GM19193 (cell line): ENCODE measurements around the gene TSPYL2.

Source experiments
- POLR2A ChIP-seq: IDR thresholded peaks from 4 replicates; pipeline ENCODE4 v1.6.1; 2011; ENCODE audit not compliant: insufficient read depth, insufficient read length; ENCODE audit errors: extremely low read depth

The TSPYL2 gene

GRCh38 chrX:53081925-53082772 is at the start of gene TSPYL2:
TSPYL2 (plus strand) TSS chrX:53082367; CDS start chrX:53082499, 132 bp downstream.
- TF ChIP-seq POLR2A, result peak; percentile 98

GRCh38 chrX:53036149-53036548 is 46.0 kb upstream of the TSPYL2 start:
- no peak for TF ChIP-seq POLR2A

- TF ChIP-seq POLR2A, result no peak
These were observed 42.9 kb upstream of the TSPYL2 start for GRCh38 chrX:53039236-53039635.

GRCh38 chrX:53044995-53045394 is 37.2 kb upstream of the TSPYL2 start:
- no peak for TF ChIP-seq POLR2A

GRCh38 chrX:53047228-53047627 is 34.9 kb upstream of the TSPYL2 start:
- no peak for TF ChIP-seq POLR2A

- no peak for TF ChIP-seq POLR2A
These were observed 33.7 kb upstream of the TSPYL2 start, which contains the start of gene GPR173 for GRCh38 chrX:53048169-53049126. GPR173 (plus strand) TSS chrX:53048789; CDS start chrX:53076622, 27,833 bp downstream.

- no peak for TF ChIP-seq POLR2A
These were observed 33.0 kb upstream of the TSPYL2 start for GRCh38 chrX:53049127-53049517.

GRCh38 chrX:53050841-53051240 is 31.3 kb upstream of the TSPYL2 start:
- TF ChIP-seq POLR2A, result no peak

- TF ChIP-seq POLR2A, result no peak
These were observed 26.8 kb upstream of the TSPYL2 start for GRCh38 chrX:53055244-53055849.

GRCh38 chrX:53056292-53056691 is 25.9 kb upstream of the TSPYL2 start:
- TF ChIP-seq POLR2A, result no peak

- no peak for TF ChIP-seq POLR2A
These were observed 17.1 kb upstream of the TSPYL2 start for GRCh38 chrX:53065104-53065503.

- TF ChIP-seq POLR2A, result no peak
These were observed 11.1 kb upstream of the TSPYL2 start for GRCh38 chrX:53071064-53071463.

- TF ChIP-seq POLR2A, result peak; percentile 26
These were observed 10.4 kb upstream of the TSPYL2 start for GRCh38 chrX:53071604-53072417.
